ENCODE measurements around the gene ROS1.

The ROS1 gene

DNA sequence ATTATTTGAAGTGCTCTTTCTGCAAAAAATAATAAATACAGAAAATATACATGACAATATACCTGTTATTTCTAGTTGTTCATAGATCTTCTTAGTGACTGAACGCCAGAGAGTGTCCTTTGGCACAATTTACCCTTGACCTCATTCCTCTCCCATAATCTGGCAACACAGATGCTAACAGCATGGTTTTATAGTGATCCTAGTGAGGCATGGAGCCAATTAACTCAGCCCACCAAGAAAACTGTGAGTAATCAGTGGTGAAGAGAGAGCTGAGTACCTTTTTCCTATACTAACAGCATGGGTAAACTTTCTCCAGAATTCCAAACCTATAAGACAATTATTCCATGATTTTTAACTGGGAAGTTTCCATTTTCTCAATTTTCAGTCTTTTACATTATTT is 99.3 kb downstream of the ROS1 start:
- in situ Hi-C loops (cut with MboI; ENCODE audit: low sequenced_read_pairs) = no loop called here

DNA sequence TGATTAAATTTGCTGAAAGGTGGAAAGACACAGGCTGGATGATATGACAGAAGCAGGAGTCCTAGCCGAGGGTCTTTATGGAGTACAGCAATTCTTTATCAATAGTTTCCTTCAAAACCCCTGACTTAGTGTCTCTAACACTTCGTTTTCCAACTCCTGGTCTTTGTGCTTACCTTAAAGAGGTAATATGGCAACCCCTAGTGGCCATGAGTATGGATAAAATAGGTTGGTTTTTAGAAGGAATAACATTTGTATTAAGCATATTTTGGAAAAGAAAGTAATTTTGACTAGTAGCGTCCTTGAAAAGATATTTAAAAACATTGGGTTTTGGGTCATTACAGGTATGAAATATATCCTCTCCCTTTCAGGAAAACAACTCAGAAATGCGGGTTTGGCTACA is 108.5 kb downstream of the ROS1 start:
- in situ Hi-C loops (cut with MboI; ENCODE audit: low sequenced_read_pairs) = no loop called here

GRCh38 chr6:117311726-117312125 is 114.0 kb downstream of the ROS1 start:
- in situ Hi-C loops (cut with MboI; ENCODE audit: low sequenced_read_pairs) = no loop called here

- in situ Hi-C loops (cut with MboI; ENCODE audit: low sequenced_read_pairs) = no loop called here
These were observed 114.4 kb downstream of the ROS1 start for GRCh38 chr6:117311310-117311709.

DNA sequence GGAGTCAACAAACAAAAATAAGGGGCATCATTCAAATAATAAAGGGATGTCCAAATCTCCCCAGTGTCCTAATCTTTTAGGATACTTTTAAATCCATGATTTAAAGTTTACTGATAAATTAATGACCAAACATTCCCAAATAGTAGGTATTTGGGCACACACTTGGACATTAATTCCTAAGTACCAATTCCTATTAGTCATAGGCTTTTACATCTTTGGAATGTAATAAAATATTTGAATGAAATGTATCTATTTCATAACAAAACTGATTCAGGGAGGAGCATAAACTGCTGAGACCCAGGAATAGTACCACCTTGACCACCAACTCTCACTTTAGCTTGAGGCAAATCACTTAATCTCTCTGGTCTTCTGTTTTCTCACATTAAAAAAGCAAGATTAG is 116.1 kb downstream of the ROS1 start:
- in situ Hi-C loops (cut with MboI; ENCODE audit: low sequenced_read_pairs) = no loop called here

GRCh38 chr6:117309069-117309468 is 116.7 kb downstream of the ROS1 start:
- in situ Hi-C loops (cut with MboI; ENCODE audit: low sequenced_read_pairs) = no loop called here

GRCh38 chr6:117307655-117308054 is 118.1 kb downstream of the ROS1 start:
- in situ Hi-C loops (cut with MboI; ENCODE audit: low sequenced_read_pairs) = no loop called here

DNA sequence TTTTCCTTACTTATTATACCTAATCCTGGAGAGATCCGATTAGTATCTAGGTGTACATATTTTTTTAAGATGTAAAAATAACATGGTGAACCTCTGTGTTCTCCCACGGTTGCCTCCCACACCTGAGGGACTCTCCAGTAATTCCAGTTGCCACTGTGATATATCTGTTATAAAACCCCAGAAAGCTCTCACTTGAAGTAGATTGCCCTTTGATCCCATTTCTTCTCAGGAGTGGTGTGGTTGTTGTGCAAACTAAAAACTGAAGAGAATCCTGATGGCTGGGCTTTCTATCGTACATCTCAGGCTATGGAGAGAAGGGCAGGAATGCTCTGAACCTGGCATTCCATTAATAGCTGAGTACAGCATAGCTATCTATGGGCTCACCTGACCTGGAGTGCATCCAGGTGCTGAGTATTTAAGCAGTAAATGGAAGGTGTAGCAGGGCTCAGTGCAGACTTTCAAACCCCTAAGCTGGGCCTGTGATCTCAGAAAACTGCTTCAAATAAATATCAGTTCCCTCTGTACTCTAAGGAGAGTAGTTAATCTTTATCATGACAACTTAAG is 119.4 kb downstream of the ROS1 start:
- in situ Hi-C loops (cut with MboI; ENCODE audit: low sequenced_read_pairs) = no loop called here

GRCh38 chr6:117304446-117304845 is 121.3 kb downstream of the ROS1 start:
- in situ Hi-C loops (cut with MboI; ENCODE audit: low sequenced_read_pairs) = no loop called here

GRCh38 chr6:117303323-117303722 is 122.4 kb downstream of the ROS1 start:
- in situ Hi-C loops (cut with MboI; ENCODE audit: low sequenced_read_pairs) = no loop called here

- in situ Hi-C loops (cut with MboI; ENCODE audit: low sequenced_read_pairs) = no loop called here
These were observed 126.8 kb downstream of the ROS1 start for GRCh38 chr6:117298941-117299340.

DNA sequence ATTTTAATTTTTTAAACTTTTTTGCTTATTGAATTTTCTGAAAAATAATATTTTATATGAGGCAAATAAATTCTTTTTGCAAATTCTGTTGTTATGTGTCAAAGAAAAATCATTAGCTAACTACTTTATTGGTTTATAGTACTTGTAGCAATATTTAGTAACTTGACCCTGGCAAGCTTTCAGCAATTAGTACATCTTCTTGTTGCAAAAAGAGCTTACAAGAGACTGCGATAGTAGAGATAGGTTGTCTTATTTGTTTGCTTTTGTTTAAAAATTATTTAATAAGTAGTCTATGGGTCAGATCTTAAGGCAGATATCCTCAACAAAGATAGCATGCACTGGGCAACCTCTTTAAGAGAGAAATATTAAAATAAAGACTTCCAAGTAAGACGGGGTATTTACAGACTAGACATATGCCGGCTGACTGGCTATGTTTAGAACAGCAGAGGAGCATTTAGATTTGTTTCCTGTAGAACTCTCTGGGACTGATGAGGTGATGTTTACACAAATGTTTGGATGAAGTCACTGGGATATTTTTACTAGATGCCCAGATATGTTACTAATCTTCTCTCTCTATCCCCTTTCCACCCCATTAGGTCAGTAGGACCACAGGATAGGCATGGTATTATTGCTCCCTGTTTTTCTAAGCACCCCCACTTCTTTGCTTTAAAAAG is 135.4 kb downstream of the ROS1 start:
- in situ Hi-C loops (cut with MboI; ENCODE audit: low sequenced_read_pairs) = no loop called here

DNA sequence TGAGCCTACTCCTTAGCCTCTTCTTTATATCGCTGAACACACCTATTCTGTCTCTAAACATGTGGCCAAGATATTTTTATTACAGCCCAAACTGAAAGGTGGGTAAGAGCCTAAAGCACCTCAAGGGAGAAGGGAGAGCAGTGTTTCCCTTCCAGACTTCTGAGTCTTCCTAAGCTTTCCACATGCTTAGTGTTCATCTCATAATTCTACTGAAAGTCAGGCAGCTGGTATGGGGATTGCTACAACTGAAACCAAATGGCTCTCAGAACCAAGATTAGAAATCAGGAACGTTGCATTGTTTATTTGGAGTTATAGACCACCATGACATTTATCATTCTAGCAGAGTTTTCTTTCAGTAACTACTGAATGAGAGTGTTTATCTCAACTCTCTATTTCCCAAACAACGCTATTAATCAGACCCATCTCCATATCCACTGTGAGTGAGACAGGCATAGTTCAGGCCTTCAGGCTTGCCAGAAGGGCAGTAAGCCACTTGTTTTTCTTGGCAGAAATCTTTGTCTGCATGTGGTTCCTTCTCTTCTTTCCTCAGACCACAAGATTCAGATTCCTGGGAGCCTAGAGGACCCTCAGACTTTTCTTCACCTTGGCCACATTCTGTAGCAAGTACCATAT is 137.5 kb downstream of the ROS1 start:
- in situ Hi-C loops (cut with MboI; ENCODE audit: low sequenced_read_pairs) = no loop called here

- in situ Hi-C loops (cut with MboI; ENCODE audit: low sequenced_read_pairs) = no loop called here
These were observed 144.8 kb downstream of the ROS1 start for GRCh38 chr6:117280922-117281321.

GRCh38 chr6:117276778-117277316 is 148.9 kb downstream of the ROS1 start:
- in situ Hi-C loops (cut with MboI; ENCODE audit: low sequenced_read_pairs) = no loop called here

DNA sequence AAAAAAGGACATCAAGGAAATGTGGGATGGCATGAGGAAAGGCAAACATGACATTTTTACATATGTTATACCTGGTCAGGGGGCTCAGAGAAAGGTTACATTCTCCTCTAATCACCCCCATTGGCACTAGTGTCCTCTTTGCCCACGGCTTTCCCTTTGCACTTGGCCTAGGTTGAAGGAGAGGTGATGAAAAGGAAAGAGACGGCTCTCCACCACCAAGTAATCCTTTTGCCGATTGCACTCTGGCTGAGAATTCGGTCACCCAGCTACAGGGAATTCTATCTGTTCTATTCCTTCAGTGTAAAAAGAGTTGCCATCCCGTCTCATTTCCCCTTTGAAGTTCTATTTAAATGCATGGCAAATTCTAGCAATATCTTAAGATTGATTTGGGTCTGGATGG is 150.0 kb downstream of the ROS1 start:
- in situ Hi-C loops (cut with MboI; ENCODE audit: low sequenced_read_pairs) = no loop called here

DNA sequence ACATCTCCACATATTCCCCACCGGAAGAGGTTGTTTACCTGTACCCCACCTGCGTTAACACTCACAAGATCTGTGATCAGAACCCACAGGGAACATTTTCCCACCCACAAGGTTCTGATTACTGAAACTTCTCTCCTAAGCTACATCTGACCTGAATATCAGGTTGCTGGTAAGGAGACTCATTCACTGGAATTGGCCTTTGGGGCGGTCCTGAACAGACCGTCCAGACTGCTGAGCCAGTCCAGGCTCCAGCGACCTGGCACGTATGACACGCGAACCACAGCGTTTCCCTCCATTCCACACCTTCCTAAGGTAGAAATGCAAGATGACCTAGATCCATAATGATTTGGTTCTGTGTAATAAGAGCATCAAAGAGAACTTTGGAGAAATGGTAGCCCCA is 150.5 kb downstream of the ROS1 start:
- in situ Hi-C loops (cut with MboI; ENCODE audit: low sequenced_read_pairs) = no loop called here

GRCh38 chr6:117272891-117273290 is 152.9 kb downstream of the ROS1 start:
- in situ Hi-C loops (cut with MboI; ENCODE audit: low sequenced_read_pairs) = no loop called here

DNA sequence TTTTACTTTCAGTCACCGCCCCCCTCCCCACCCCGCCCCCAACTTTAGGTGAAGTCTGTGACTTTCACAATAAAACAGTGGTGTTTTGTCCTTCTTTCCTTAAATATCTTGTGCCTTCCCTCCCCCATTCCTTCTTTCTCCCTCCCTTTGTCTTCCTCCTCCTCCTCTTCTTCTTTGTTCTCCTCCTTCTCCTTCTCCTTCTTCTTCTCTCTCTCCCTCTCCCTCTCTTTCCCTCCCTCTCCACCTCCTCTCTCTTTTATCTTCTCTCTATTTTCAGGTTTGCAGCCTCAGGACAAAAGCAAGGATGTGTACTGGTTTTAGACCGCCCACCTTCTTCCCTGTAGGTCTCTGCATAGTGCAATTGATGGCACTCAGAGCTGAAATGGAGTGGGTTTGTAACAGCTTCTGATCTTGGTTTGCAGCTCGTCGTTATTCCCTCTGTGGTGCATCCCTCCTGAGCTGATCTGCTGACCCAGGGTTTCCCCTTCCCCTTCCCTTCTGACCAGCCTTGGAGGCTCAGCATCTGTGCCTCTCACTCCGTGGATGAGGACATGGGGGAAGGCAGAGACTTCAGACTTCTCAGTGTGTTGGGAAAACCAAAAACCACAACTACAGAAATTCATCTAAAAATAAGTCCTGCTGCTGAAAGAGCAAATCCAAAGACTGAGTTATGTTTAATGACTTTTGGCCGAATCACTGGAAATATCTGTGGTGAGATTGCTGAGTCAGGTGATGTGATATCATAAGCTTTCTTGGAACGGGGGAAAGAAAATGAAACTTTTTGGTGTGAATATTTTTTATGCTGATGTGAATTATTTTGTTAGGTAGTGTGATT is 153.5 kb downstream of the ROS1 start:
- in situ Hi-C loops (cut with MboI; ENCODE audit: low sequenced_read_pairs) = no loop called here

DNA sequence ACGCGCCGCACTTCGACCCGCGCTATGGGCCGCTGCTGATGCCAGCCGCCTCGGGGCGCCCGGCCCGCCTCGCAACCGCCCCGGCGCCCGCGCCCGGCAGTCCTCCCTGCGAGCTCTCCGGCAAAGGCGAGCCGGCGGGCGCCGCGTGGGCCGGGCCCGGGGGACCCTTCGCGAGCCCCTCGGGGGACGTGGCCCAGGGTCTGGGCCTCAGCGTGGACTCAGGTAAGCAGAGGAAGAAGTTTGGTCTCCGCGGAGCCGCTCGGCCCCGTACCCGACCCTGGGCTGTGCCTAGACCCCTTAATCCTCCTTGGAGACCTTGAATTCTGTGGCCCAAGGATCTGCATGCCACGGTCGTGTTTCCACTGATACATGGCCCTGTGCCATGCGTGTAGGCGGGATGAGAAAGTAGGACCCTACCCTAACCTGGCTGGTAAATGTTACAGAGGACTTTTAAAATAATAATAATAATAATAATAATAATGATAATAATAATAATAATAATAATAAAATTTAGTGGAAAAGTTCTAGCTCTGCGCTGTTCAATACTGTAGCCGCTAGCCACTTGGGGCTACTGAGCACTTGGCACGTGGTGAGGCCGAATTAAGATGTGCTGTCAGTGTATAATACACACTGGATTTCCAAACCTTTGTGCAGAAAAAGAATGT is 154.8 kb downstream of the ROS1 start:
- in situ Hi-C loops (cut with MboI; ENCODE audit: low sequenced_read_pairs) = no loop called here

Measured in HL-60/S4 treated with phorbol 12-myristate 13-acetate at 8.2 ng/mL for 4 days and 3 days (cell line).